Fibroblast of pulmonary artery (primary cell): ENCODE results near the gene SEMA3A.
A peak's percentile ranks its signal among the peaks of the same experiment; 100 is the strongest.

Source experiments
- DNase-seq: peaks from one replicate; pipeline ENCODE4 v3.0.0-alpha.2; 2010; ENCODE audit warnings: low read depth
- H3K4me3 ChIP-seq: replicated peaks from 2 replicates; pipeline ENCODE4 v1.5.1; 2011; ENCODE audit warnings: low read depth, mild to moderate bottlenecking, control low read depth, low read length, moderate library complexity
- CTCF ChIP-seq: IDR thresholded peaks from 2 replicates; pipeline ENCODE4 v1.5.1; 2011; ENCODE audit warnings: mild to moderate bottlenecking, control low read depth, low read length, inconsistent platforms; ENCODE audit errors: missing control alignments

Gene SEMA3A

GRCh38 chr7:84027678-84028077 lies 166.9 kb downstream of the SEMA3A start:
- no peak for TF ChIP-seq CTCF
- no peak for DNase-seq
- H3K4me3 ChIP-seq = no peak overlapping the region

GRCh38 chr7:84025332-84025927 lies 169.2 kb downstream of the SEMA3A start:
- no peak for TF ChIP-seq CTCF
- H3K4me3 ChIP-seq = no peak overlapping the region
- peak; percentile 86 for DNase-seq

- TF ChIP-seq CTCF = no peak
- DNase-seq = no peak
- no peak overlapping the region for H3K4me3 ChIP-seq
These were observed 171.8 kb downstream of the SEMA3A start for GRCh38 chr7:84022684-84023308.

- H3K4me3 ChIP-seq = no peak overlapping the region
- TF ChIP-seq CTCF = no peak
These were observed 172.6 kb downstream of the SEMA3A start for GRCh38 chr7:84022009-84022408.

GRCh38 chr7:84021292-84021908 lies 173.2 kb downstream of the SEMA3A start:
- TF ChIP-seq CTCF = no peak
- H3K4me3 ChIP-seq = no peak overlapping the region
- peak; percentile 15 for DNase-seq

More at GRCh38 chr7:84022009-84022408, 172.6 kb downstream of the SEMA3A start:
- DNase-seq = no peak

- no peak for DNase-seq
- no peak for TF ChIP-seq CTCF
- H3K4me3 ChIP-seq = no peak overlapping the region
These were observed 176.9 kb downstream of the SEMA3A start for GRCh38 chr7:84017651-84018050.
